ENCODE results near the gene HORMAD2.
"Not testable (repeated sequence)": the region's sequence is repeated elsewhere in the genome, so short reads cannot be mapped to it uniquely, and the experiment has no call there.

HORMAD2 gene

GRCh38 chr22:30212363-30212995 lies 132.2 kb downstream of the HORMAD2 start:
- DNase-seq, result peak in 1 of 2 experiments; percentile 56

- DNase-seq, result peak in 1 of 2 experiments; percentile 34
These were observed 132.8 kb downstream of the HORMAD2 start for GRCh38 chr22:30212996-30213441.

- DNase-seq, result peak; percentile 81
These were observed 134.6 kb downstream of the HORMAD2 start for GRCh38 chr22:30214703-30215407.

- DNase-seq, result not testable (repeated sequence)
These were observed 136.0 kb downstream of the HORMAD2 start for GRCh38 chr22:30216272-30216671.

- DNase-seq, result no peak
These were observed 136.4 kb downstream of the HORMAD2 start for GRCh38 chr22:30216710-30217109.

- DNase-seq, result no peak
These were observed 137.7 kb downstream of the HORMAD2 start for GRCh38 chr22:30217698-30218560.

- DNase-seq, result no peak
These were observed 138.9 kb downstream of the HORMAD2 start for GRCh38 chr22:30219049-30219654.

GRCh38 chr22:30219668-30220278 lies 139.5 kb downstream of the HORMAD2 start:
- no peak for DNase-seq

GRCh38 chr22:30220338-30221012 lies 140.2 kb downstream of the HORMAD2 start:
- no peak for DNase-seq

- DNase-seq, result no peak
These were observed 141.1 kb downstream of the HORMAD2 start for GRCh38 chr22:30221121-30221992.

- no peak for DNase-seq
These were observed 142.1 kb downstream of the HORMAD2 start for GRCh38 chr22:30222321-30222720.

- no peak for DNase-seq
These were observed 143.0 kb downstream of the HORMAD2 start for GRCh38 chr22:30223303-30223702.

- DNase-seq, result no peak
These were observed 144.0 kb downstream of the HORMAD2 start for GRCh38 chr22:30224161-30224857.

- no peak for DNase-seq
These were observed 145.1 kb downstream of the HORMAD2 start for GRCh38 chr22:30225220-30225927.

GRCh38 chr22:30226192-30226832 lies 146.0 kb downstream of the HORMAD2 start:
- DNase-seq, result no peak

All from SHP77 (cell line).